HCT116 (cell line): ENCODE results near the gene FAM98B. TPM values are rescaled to one million over a fixed set of nuclear protein-coding genes. Genes with fewer than 3 reads are reported as not detected.

ENCODE experiments used
- ATAC-seq: fragments of 200-7000 bp; cut with Tn5 transposase; 2 replicates; pipeline ENCODE4 v1.9.1; 2020; ENCODE audit warnings: mild to moderate bottlenecking, moderate library complexity
- BruUV-seq: library from RNA; stranded (reverse); fragments of 400-500 nt; replicated peaks from 2 replicates; lab custom pipeline; 2021; lab: Mats Ljungman, UMichigan
- CTCF ChIA-PET: fragments of 300-600 bp; sonication (Branson Sonifier 250); formaldehyde crosslinking; loops from one replicate; lab custom pipeline; 2021; ENCODE audit warnings: antibody characterized with exemption; lab: Charles Lee
- POLR2A ChIA-PET: fragments of 300-600, 350-600 bp; sonication (Branson Sonifier 250); formaldehyde crosslinking; loops from one replicate; lab custom pipeline; 2021; ENCODE audit warnings: antibody characterized with exemption; lab: Charles Lee
- RAD21 ChIA-PET, 2 experiments: fragments of 300-600 bp; sonication (Branson Sonifier 250); formaldehyde crosslinking; loops; one replicate each; lab custom pipeline; 2023; ENCODE audit warnings: low total read pairs in 2 of 2; ENCODE audit not compliant: uncharacterized antibody in 2 of 2, unreplicated experiment in 2 of 2, low non-redundant PET in 1 of 2; lab: Charles Lee
- DNase-seq: peaks from one replicate; pipeline ENCODE4 v3.0.0-alpha.2; 2010; ENCODE audit warnings: low read depth, low spot score
- H2AFZ ChIP-seq: fragments of 200-600 bp; shearing (Covaris generic), sonication (generic); 2 replicates; pipeline ENCODE4 v1.6.1; 2017; ENCODE audit warnings: low read depth, mixed run types, mixed read lengths, antibody characterized with exemption, low read length; ENCODE audit not compliant: poor library complexity, severe bottlenecking
- H3K27ac ChIP-seq: 2 replicates; pipeline ENCODE4 v1.5.1; 2012; ENCODE audit warnings: low read depth, low read length
- H3K27me3 ChIP-seq: fragments of 200-600 bp; sonication (generic); 2 replicates; pipeline ENCODE4 v1.6.1; 2016; ENCODE audit warnings: mixed run types, low read length, mixed read lengths; ENCODE audit not compliant: insufficient read depth
- H3K36me3 ChIP-seq, 2 experiments: fragments of 200-500 bp in 1 of 2; fragments of 200-600 bp in 1 of 2; sonication (Bioruptor generic) in 1 of 2; sonication (generic) in 1 of 2; 2 replicates each; pipeline versions ENCODE4 v1.5.1 to v1.6.1; 2014 to 2016; ENCODE audit warnings: low read length in 2 of 2, inconsistent platforms in 1 of 2, mixed read lengths in 1 of 2, mixed run types in 1 of 2; ENCODE audit not compliant: insufficient read depth in 2 of 2, control insufficient read depth in 1 of 2
- H3K4me1 ChIP-seq, 2 experiments: fragments of 200-600 bp in 1 of 2; sonication (generic) in 1 of 2; 2 replicates each; pipeline versions ENCODE4 v1.5.1 to v1.6.1; 2012 to 2017; ENCODE audit warnings: low read length in 2 of 2, inconsistent platforms in 1 of 2, mild to moderate bottlenecking in 1 of 2, mixed read lengths in 1 of 2, mixed run types in 1 of 2, moderate library complexity in 1 of 2; ENCODE audit not compliant: insufficient read depth in 2 of 2, control insufficient read depth in 1 of 2
- H3K4me2 ChIP-seq: fragments of 200-600 bp; sonication (generic); 2 replicates; pipeline ENCODE4 v1.6.1; 2017; ENCODE audit warnings: mixed run types, low read length, mixed read lengths
- H3K4me3 ChIP-seq, 2 experiments: fragments of 200-600 bp in 1 of 2; sonication (generic) in 1 of 2; replicated peaks in 1 of 2; 2 replicates each; pipeline ENCODE4 v1.5.1; 2011 to 2016; ENCODE audit warnings: low read length in 2 of 2, control low read depth in 1 of 2, low read depth in 1 of 2, mild to moderate bottlenecking in 1 of 2, mixed read lengths in 1 of 2, mixed run types in 1 of 2
- H3K79me2 ChIP-seq: fragments of 200-600 bp; sonication (generic); 2 replicates; pipeline ENCODE4 v1.6.1; 2017; ENCODE audit warnings: mild to moderate bottlenecking, mixed run types, low read length, moderate library complexity, mixed read lengths; ENCODE audit not compliant: insufficient read depth
- H3K9ac ChIP-seq: fragments of 200-600 bp; sonication (generic); 2 replicates; pipeline ENCODE4 v1.6.1; 2016; ENCODE audit warnings: low read length, mixed read lengths
- H3K9me2 ChIP-seq: fragments of 200-600 bp; sonication (generic), shearing (Covaris generic); 2 replicates; pipeline ENCODE4 v1.6.1; 2017; ENCODE audit warnings: mixed run types, mild to moderate bottlenecking, moderate library complexity; ENCODE audit not compliant: insufficient read depth
- H3K9me3 ChIP-seq, 2 experiments: fragments of 200-500 bp in 1 of 2; fragments of 200-600 bp in 1 of 2; sonication (Bioruptor generic) in 1 of 2; sonication (generic) in 1 of 2; 2 replicates each; pipeline ENCODE4 v1.6.1; 2014 to 2017; ENCODE audit warnings: low read length in 2 of 2, mixed read lengths in 2 of 2, inconsistent platforms in 1 of 2, low read depth in 1 of 2, mild to moderate bottlenecking in 1 of 2, mixed run types in 1 of 2, moderate library complexity in 1 of 2; ENCODE audit not compliant: control insufficient read depth in 1 of 2, insufficient read depth in 1 of 2
- H4K20me1 ChIP-seq: fragments of 200-600 bp; sonication (generic), shearing (Covaris generic); 2 replicates; pipeline ENCODE4 v1.6.1; 2017; ENCODE audit warnings: mixed run types, mild to moderate bottlenecking, moderate library complexity; ENCODE audit not compliant: insufficient read depth
- CTCF ChIP-seq, 3 experiments: fragments of 200-600 bp in 1 of 3; sonication (generic) in 1 of 3; IDR thresholded peaks in 2 of 3; conservative IDR thresholded peaks in 1 of 3; 2 replicates each; pipeline ENCODE4 v1.5.1; 2012 to 2017; ENCODE audit warnings: low read depth in 2 of 3, low read length in 2 of 3, antibody characterized with exemption in 1 of 3, borderline replicate concordance in 1 of 3, control low read depth in 1 of 3, mild to moderate bottlenecking in 1 of 3, mixed read lengths in 1 of 3, mixed run types in 1 of 3, moderate library complexity in 1 of 3; ENCODE audit not compliant: insufficient read depth in 1 of 3
- EGR1 ChIP-seq: IDR thresholded peaks from 2 replicates; pipeline ENCODE4 v1.6.1; 2012; ENCODE audit warnings: low read depth
- FOSL1 ChIP-seq: IDR thresholded peaks from 2 replicates; pipeline ENCODE4 v1.6.1; 2012; ENCODE audit warnings: low read depth
- POLR2A ChIP-seq: IDR thresholded peaks from 2 replicates; pipeline ENCODE4 v1.7.0; 2011; ENCODE audit warnings: borderline replicate concordance; ENCODE audit not compliant: insufficient read depth, insufficient read length; ENCODE audit errors: extremely low read depth
- POLR2AphosphoS5 ChIP-seq: IDR thresholded peaks from 2 replicates; pipeline ENCODE4 v1.6.1; 2011; ENCODE audit warnings: mild to moderate bottlenecking, low read depth, low read length, moderate library complexity
- SRF ChIP-seq: IDR thresholded peaks from 2 replicates; pipeline ENCODE4 v1.6.1; 2012; ENCODE audit warnings: low read depth
- TCF7L2 ChIP-seq: IDR thresholded peaks from 2 replicates; pipeline ENCODE4 v1.7.0; 2011; ENCODE audit warnings: borderline replicate concordance, inconsistent platforms; ENCODE audit not compliant: insufficient read depth, insufficient read length; ENCODE audit errors: extremely low read depth
- ZNF274 ChIP-seq: fragments of 200-500 bp; sonication (Bioruptor generic); IDR thresholded peaks from 2 replicates; pipeline ENCODE4 v1.6.1; 2014; ENCODE audit warnings: mild to moderate bottlenecking, low read depth, low read length, inconsistent platforms
- intact Hi-C: fragments of 100-400 bp; cut with micrococcal nuclease; formaldehyde crosslinking; loops from 2 replicates; pipeline ENCODE4 v1.10.0; 2022
- total RNA-seq: library from RNA; stranded (reverse); gene quantifications from one replicate; pipeline ENCODE4 v1.2.1, GENCODE V29; 2021; ENCODE audit not compliant: unreplicated experiment

FAM98B gene
- total RNA-seq, 1 experiment from 2014 or later, result 44.3 TPM

DNA sequence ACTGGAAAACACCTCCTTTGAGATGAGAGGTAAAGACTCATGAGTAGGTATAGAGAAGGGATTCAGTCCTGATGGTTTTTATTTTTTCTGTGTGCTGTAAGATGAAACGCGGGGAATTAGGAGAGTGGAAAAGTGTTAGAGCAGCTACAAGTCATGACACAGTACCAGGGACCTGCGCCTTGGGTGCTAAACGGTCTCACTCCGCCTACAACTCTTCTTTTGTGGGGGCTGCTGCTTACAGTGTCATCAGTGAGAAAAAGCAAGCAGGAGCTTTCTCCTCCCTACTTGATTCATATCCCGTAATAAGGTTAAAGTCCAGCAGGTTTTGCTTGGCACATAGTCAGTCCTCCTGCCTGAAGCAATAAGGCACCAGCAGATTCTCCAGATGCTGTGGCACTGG is 71.6 kb downstream of the FAM98B start:
- no TSS peak for BruUV-seq
- DNase-seq, result no peak
- POLR2A ChIA-PET, result no interaction called here
- TF ChIP-seq POLR2A, result no peak
- no peak for TF ChIP-seq EGR1
- no peak for TF ChIP-seq POLR2AphosphoS5
- no peak for TF ChIP-seq FOSL1
- TF ChIP-seq TCF7L2, result no peak
- no peaks in the 10 kb centered on the region for H3K27me3 ChIP-seq
- H3K9ac ChIP-seq, result no peak overlapping the region
- CTCF ChIA-PET, result no interaction called here
- no peaks in the 10 kb centered on the region for H3K79me2 ChIP-seq
- no peak overlapping the region for H3K27ac ChIP-seq
- no peak overlapping the region for H3K4me3 ChIP-seq
- H3K36me3 ChIP-seq, result no peaks in the 10 kb centered on the region
- intact Hi-C loops, result no loop called here
- no peaks in the 10 kb centered on the region for H3K9me3 ChIP-seq
- no peak overlapping the region for H3K4me2 ChIP-seq
- RAD21 ChIA-PET, result no interaction called here
- H2AFZ ChIP-seq, result no peak overlapping the region
- H3K4me1 ChIP-seq, result no peaks in the 10 kb centered on the region
- H4K20me1 ChIP-seq, result no peaks in the 10 kb centered on the region
- H3K9me2 ChIP-seq, result no peaks in the 10 kb centered on the region
- ATAC-seq, result no peak

DNA sequence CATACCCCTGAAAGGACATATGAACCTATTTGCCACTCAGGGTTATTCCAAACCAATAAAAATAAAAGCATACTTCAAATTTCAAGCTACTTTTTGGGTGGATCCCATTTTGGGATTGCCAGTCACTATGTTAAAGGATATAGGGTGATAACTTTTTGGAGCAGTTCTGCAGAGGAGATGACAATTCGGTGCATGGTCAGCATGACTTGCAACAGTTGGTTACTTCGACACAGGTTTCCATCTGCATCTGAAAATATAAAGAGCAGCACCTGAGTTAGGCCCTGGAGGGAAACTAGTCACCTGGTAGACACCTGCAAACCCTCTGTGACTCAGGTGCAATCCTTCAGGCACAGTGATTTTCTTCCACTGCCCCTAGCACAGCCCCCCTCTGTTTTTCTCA is 72.2 kb downstream of the FAM98B start:
- Histone ChIP-seq H2AFZ (no peak overlapping the region), H3K4me3 (no peak overlapping the region), H3K4me2 (no peak overlapping the region)
- POLR2A ChIA-PET, result no interaction called here
- TF ChIP-seq CTCF (IDR thresholded peaks at IDR 0.05 in 2 of 3, conservative IDR thresholded peaks at IDR 0.05 in 1 of 3; ENCODE audit: borderline replicate concordance in 1 of 3, insufficient read depth in 1 of 3, low read depth in 2 of 3, low read length in 2 of 3) (no peak), ZNF274 (no peak), SRF (no peak)
- TF ChIP-seq, all 23 proteins: peak for 0
- BruUV-seq, result no TSS peak
- Histone ChIP-seq H3K36me3 (no peaks in the 10 kb centered on the region), H3K9me3 (no peaks in the 10 kb centered on the region), H3K27me3 (no peaks in the 10 kb centered on the region; the same call in 1 of the 2 replicates), H3K9me2 (no peaks in the 10 kb centered on the region), H3K27ac (no peak overlapping the region), H3K4me1 (0 out of 4 replicates have a peak, but pooled peaks cover 0 to 2% of the 10 kb centered on the region in 2 experiments), H3K79me2 (no peaks in the 10 kb centered on the region), H3K9ac (no peak overlapping the region), H4K20me1 (no peaks in the 10 kb centered on the region)
- intact Hi-C loops, result no loop called here
- CTCF ChIA-PET, result no interaction called here
- DNase-seq, result no peak
- RAD21 ChIA-PET, result no interaction called here
- no peak for ATAC-seq
